ENCODE measurements around the gene PLEKHM1.

GRCh38 chr17:45402916-45403315 lies 87.6 kb downstream of the PLEKHM1 start:
- TF ChIP-seq CTCF (conservative IDR thresholded peaks at IDR 0.05; ENCODE audit: low read length) (no peak), EZH2phosphoT487 (IDR thresholded peaks at IDR 0.05; ENCODE audit: borderline replicate concordance) (no peak)
